ENCODE measurements around the gene POP4.
"Not testable (repeated sequence)": the region's sequence is repeated elsewhere in the genome, so short reads cannot be mapped to it uniquely, and the experiment has no call there.

Gene POP4, protein sequence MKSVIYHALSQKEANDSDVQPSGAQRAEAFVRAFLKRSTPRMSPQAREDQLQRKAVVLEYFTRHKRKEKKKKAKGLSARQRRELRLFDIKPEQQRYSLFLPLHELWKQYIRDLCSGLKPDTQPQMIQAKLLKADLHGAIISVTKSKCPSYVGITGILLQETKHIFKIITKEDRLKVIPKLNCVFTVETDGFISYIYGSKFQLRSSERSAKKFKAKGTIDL

GRCh38 chr19:29605653-29606419, at the start of gene POP4:
Gene POP4 (plus strand): TSS chr19:29606283. CDS start chr19:29606319, 36 bp downstream.
- DNase-seq (ENCODE audit: low read depth in 2 of 2), result peak; percentile 97

- not testable (repeated sequence) for DNase-seq (ENCODE audit: low read depth in 2 of 2)
Measured at GRCh38 chr19:29559110-29559509, 47.0 kb upstream of the POP4 start.

GRCh38 chr19:29559743-29560142, 46.3 kb upstream of the POP4 start:
- no peak for DNase-seq (ENCODE audit: low read depth in 2 of 2)

DNA sequence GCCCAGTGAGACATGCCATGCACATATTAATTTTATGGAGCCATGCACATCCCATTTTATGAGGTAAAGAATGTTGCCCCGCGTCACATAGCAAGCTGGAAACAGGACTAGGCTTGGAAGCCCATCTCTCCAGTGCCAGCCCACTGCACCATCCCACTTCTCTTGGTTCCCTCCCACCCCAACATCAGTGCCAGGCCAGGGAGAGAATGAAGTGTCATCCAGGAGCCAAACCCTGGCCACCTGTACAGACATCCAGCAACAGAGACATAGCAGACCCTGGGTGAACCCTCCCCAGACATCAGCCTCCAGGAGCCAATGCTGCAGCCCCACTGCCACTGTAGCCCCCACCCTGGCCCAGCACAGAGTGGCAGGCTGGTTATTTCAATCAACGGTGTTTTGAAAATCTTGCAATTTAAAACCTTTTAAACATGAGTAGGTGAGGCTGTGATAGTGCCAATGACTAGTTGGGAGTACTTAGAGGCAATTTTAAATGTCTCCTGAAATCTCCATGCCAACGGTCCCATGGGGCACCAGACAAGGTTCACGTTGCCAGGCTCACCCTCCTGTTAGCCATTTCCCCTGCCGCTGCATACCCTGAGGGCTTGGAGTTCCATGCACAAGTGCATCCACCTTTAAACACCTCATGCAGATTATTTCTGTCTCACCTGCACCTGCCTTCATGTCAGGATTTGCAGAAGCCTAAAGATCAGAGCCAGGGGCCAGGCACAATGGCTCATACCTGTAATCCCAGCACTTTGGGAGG, 45.6 kb upstream of the POP4 start:
- DNase-seq (ENCODE audit: low read depth in 2 of 2), result no peak

- no peak for DNase-seq (ENCODE audit: low read depth in 2 of 2)
Measured at GRCh38 chr19:29561601-29562000, 44.5 kb upstream of the POP4 start.

DNA sequence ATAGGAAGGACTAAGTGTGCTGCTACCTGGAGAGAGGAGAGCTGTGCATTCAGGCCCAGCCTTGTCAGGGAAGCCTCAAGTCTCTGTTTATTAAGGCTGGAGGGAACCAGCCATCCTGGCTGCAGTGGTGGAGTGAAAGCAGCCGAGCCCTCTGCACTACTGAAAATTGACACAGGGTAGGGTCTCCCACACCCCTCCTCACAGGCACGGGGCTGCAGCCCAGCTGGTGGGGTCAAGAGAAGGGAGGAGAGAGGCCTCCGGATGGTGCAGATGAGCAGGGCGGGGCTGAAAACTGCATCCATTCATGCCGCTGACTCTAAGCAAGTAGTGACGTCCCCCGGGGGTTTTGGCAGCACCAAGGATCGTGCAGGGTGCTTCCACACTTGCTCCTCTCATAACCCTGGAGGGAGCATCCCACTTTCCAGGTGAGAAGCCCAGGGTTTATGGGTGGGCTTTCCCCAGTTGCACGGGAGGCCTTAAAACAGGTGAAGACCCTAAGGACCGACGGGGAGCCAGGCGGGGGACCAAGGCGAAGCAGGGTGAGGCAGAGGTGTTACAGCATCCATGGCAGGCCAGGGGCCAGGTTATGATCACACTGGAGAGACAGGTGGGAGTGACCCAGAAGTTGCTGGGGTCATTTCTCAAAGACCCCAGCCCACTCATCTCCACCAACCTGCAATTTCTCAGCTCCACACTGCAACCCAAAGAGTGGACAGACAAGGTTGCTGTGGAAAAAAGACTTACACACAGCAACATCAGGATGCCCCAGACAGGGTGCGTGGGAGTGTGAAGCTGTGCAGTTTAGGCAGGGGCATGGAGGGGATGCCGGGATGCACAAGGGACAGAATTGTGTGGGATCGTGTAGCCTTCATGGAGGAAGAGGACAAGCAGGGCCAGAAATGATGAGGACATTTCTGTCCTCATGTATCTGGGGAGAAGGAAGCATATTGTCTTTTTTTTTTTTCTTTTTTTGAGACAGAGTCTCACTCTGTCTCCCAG, 43.5 kb upstream of the POP4 start:
- DNase-seq (ENCODE audit: low read depth in 2 of 2), result no peak

DNA sequence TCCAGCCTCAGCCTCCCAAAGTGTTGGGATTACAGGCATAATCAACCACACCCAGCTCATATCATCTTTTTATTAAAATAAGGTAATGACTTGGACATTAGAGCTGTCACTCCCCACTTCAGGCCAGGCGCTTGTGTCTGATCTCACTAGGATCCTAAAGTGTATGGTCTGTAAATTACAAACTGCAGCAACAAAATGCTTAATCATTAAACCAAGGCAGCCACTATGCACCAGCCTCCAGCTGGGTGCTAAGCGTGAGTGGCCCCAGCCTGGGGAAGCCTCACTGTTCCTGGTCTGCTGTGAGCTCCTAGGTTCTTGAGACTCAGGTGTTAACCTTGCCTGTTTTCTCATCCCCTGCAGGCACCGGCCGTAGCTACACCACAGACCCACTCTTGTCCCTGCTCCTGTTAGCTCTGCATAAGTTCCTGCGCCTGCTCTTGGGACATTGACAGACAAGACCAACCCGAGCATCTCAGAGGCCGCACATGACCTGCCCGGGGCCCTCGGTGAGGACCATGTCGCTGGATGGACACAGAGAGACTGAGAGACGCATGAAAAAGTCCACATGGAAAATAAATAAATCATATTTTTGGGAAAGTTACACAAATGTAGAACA, 42.5 kb upstream of the POP4 start:
- DNase-seq (ENCODE audit: low read depth in 2 of 2), result no peak

- DNase-seq (ENCODE audit: low read depth in 2 of 2), result no peak
Measured at GRCh38 chr19:29564574-29565005, 41.5 kb upstream of the POP4 start.

DNA sequence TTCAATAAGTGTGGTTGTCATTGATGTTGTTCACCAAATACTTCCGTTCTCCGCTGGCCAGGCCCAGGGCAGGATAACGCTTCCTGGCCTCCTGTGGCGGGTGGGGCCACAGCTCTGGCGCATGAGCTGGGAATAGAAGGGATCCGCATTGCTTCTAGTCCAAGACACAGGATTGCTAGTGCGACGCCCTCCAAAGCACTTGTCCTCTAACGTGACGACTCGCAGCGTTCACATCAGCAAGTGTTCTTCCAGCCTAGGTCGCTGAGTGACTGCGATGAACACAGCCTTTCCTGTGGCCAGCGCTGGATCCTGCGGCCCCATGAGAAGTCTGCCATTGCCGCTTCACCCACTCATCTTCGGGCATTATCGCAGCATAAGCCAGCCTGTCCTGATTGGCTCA, 40.9 kb upstream of the POP4 start:
- no peak for DNase-seq (ENCODE audit: low read depth in 2 of 2)

GRCh38 chr19:29566496-29567054, 39.5 kb upstream of the POP4 start:
- DNase-seq (ENCODE audit: low read depth in 2 of 2), result no peak

GRCh38 chr19:29567366-29567915, 38.6 kb upstream of the POP4 start:
- no peak for DNase-seq (ENCODE audit: low read depth in 2 of 2)

- no peak for DNase-seq (ENCODE audit: low read depth in 2 of 2)
Measured at GRCh38 chr19:29568036-29569025, 37.8 kb upstream of the POP4 start.

DNA sequence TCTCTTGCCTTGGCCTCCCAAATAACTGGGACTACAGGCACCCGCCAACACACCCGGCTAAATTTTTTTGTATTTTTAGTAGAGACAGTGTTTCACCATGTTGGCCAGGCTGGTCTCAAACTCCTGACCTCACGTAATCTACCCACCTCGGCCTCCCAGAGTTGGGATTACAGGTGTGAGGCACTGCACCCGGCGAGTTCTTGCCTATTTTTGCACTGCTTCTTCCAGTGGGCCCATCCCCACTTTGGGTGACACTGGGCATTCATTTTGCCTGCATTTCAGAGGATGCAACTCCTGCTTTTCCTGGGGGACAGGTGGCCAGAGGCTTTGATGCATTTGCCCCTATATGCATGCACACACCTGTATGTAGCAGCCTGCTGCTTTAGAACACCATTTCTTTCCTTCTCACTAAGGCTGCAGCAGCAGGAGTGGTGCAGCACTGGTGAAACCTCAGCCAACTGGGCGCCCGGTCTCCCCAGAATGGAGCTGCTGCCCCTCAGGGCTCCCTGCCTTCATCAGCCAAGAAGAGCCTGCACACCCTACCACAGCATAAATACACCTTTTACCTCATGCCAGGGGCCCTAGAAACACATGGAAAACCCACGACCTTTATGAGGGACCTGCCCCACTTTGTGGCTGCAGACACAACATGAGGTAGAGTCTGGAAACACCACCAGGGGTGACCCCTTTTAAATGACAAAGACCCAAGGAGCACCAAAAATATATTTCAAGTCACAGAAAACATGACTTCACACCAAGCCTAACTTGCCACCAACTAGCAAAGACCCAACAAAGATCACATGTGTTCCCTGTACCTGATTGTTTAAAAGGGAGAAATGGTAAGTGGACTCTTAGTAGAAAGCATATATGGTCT, 36.8 kb upstream of the POP4 start:
- DNase-seq (ENCODE audit: low read depth in 2 of 2), result no peak

DNA sequence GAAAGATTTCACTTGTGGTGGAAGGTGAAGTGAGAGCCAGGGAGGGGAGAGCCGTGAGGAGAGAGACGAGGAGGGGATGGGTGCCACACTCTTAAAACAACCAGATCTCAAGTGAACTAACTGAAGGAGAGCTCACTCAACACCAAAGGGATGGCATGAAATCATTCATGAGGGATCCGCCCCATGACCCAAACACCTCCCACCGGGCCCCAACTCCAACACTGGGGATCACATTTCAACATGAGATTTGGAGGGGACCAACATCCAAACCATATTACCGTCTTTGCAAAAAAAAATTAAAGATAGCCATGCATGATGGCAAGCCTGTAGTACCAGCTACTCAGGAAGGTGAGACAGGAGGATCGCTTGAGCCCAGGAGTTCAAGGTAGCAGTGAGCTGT, 34.9 kb upstream of the POP4 start:
- no peak for DNase-seq (ENCODE audit: low read depth in 2 of 2)

DNA sequence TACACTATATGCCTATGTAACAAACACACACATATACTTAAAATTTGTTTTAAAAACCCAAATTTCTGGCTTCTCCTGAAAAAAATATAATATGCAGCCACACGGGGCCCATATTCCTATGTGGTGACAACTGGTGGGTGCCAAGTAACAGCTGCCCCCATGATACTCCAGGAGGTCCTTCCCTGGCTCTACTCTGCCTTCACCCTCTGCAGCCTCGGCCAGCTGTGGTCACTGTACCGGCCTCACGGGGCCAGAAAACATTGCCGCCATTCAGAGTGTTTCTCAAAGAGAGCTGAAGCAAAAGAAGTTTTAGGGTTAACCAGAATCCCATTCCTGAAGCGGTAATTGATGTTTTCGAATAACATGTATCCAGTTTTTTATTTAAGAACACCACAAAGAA, 32.6 kb upstream of the POP4 start:
- DNase-seq (ENCODE audit: low read depth in 2 of 2), result no peak

DNA sequence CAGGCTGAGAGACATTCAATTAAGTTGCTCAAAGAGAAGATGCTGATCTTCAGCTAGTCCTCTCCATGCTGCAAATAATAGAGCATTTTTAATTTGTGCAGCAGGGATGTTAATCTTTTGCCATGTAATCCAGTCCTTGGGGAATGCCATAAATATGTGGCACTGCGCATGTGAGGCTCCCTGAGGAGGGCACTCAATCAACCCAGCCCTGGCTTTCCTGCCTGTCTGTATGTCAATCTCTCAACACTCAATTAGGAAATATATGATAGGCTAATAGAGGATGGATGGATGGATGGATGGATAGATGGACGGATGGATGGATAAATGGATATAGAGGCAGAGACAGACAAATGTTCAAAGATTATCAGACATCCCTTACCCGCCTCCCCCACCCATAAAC, 31.6 kb upstream of the POP4 start:
- DNase-seq (ENCODE audit: low read depth in 2 of 2), result no peak

GRCh38 chr19:29576046-29576606, 30.0 kb upstream of the POP4 start:
- DNase-seq (ENCODE audit: low read depth in 2 of 2), result peak in 1 of 2 donors; percentile 5

Measured in stimulated activated CD8-positive, alpha-beta memory T cell treated with anti-CD3 and anti-CD28 coated beads, Interleukin-15, amount 100 ng/mL, for 48 hours (primary cell).